C4-2B (cell line): ENCODE measurements around the gene HK1.

ENCODE experiments used
- ZFX ChIP-seq: fragments of 450-650 bp; IDR thresholded peaks from 2 replicates; pipeline ENCODE4 v1.6.1; 2017
- TF ChIP-seq, protein P1 (sequence below): fragments of 450-650 bp; conservative IDR thresholded peaks from 2 replicates; pipeline ENCODE4 v1.5.1; 2017; ENCODE audit warnings: mild to moderate bottlenecking

- TF ChIP-seq, protein P1, sequence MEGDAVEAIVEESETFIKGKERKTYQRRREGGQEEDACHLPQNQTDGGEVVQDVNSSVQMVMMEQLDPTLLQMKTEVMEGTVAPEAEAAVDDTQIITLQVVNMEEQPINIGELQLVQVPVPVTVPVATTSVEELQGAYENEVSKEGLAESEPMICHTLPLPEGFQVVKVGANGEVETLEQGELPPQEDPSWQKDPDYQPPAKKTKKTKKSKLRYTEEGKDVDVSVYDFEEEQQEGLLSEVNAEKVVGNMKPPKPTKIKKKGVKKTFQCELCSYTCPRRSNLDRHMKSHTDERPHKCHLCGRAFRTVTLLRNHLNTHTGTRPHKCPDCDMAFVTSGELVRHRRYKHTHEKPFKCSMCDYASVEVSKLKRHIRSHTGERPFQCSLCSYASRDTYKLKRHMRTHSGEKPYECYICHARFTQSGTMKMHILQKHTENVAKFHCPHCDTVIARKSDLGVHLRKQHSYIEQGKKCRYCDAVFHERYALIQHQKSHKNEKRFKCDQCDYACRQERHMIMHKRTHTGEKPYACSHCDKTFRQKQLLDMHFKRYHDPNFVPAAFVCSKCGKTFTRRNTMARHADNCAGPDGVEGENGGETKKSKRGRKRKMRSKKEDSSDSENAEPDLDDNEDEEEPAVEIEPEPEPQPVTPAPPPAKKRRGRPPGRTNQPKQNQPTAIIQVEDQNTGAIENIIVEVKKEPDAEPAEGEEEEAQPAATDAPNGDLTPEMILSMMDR = no peak
- no peak for TF ChIP-seq ZFX
Measured at GRCh38 chr10:69287181-69287580, 8.9 kb downstream of the HK1 start.
